ENCODE results near the gene CLP1. TPM values are rescaled to one million over a fixed set of nuclear protein-coding genes. Genes with fewer than 3 reads are reported as not detected.

Gene CLP1
- total and polyA plus RNA-seq, 11 donors: 3.0 to 11.9 (median 8.2) TPM

GRCh38 chr11:57663975-57664374, 6.4 kb downstream of the CLP1 start:
- Histone ChIP-seq H3K36me3 (peaks cover 0 to 42% (median 38%) of the 10 kb centered on the region in 9 donors), H3K4me1 (peaks cover 0 to 12% (median 8%) of the 10 kb centered on the region in 12 donors), H3K4me3 (no peak overlapping the region), H3K9me3 (no peaks in the 10 kb centered on the region), H3K27me3 (no peaks in the 10 kb centered on the region), H3K27ac (no peak overlapping the region)
- no peak for TF ChIP-seq POLR2A (IDR thresholded peaks at IDR 0.05)
- TF ChIP-seq CTCF (IDR thresholded peaks at IDR 0.05): no peak
- ATAC-seq (no peak), DNase-seq (no peak)
- intact Hi-C loops (cut with DNase I): loop anchor here in 2 of 10 donors (10.0 kb wide), 2 partner anchors 81 to 141 kb away; partner anchors contain the start of gene SELENOH (in 1 of the 2)
- WGBS, 4 donors: 81 to 91% (median 87%) methylated on average over 9 of the region's 9 CpGs

GRCh38 chr11:57667117-57667735, 9.7 kb downstream of the CLP1 start:
- H3K27ac ChIP-seq: peak overlapping the region; percentile 96 to 100 (median 98)
- peak; percentile 86 to 95 (median 90) for ATAC-seq
- H3K27me3 ChIP-seq: no peaks in the 10 kb centered on the region
- 0 to 1% (median 0%) methylated on average over 27 to 29 of the region's 29 CpGs for WGBS, 4 donors
- peaks cover 0 to 20% (median 15%) of the 10 kb centered on the region in 9 donors for H3K36me3 ChIP-seq
- DNase-seq: peak; percentile 97 to 99 (median 98)
- H3K4me1 ChIP-seq: peaks cover 7 to 40% (median 20%) of the 10 kb centered on the region in 12 donors
- intact Hi-C loops (cut with DNase I): loop anchor here in 5 of 10 donors (1.0 to 10.0 kb wide), 9 partner anchors 10 to 912 kb away; partner anchors contain the start of genes SELENOH (in 4 of the 5), MED19 (in 3 of the 5), TMX2 (in 3 of the 5) and CLP1 (in 2 of the 5)
- peak overlapping the region; percentile 76 to 99 (median 88) for H3K4me3 ChIP-seq
- H3K9me3 ChIP-seq: no peaks in the 10 kb centered on the region
- TF ChIP-seq CTCF (IDR thresholded peaks at IDR 0.05) (peak in 1 of 12 donors; percentile 12), POLR2A (IDR thresholded peaks at IDR 0.05) (peak in 1 of 2 donors; percentile 26)

- TF ChIP-seq CTCF (IDR thresholded peaks at IDR 0.05) (peak; percentile 27 to 80 (median 56)), POLR2A (IDR thresholded peaks at IDR 0.05) (peak; percentile 3 to 84)
- intact Hi-C loops (cut with DNase I): loop anchor here in 5 of 10 donors (1.0 to 10.0 kb wide), 9 partner anchors 11 to 911 kb away; partner anchors contain the start of genes SELENOH (in 4 of the 5), MED19 (in 3 of the 5), TMX2 (in 3 of the 5) and CLP1 (in 2 of the 5)
- Histone ChIP-seq H3K4me3 (peak within 1 kb of the TSS; percentile 76 to 99 (median 88)), H3K27ac (peak within 1 kb of the TSS; percentile 96 to 100 (median 98)), H3K27me3 (no peaks in the 10 kb centered on the region), H3K9me3 (no peaks in the 10 kb centered on the region), H3K4me1 (peaks cover 7 to 42% (median 20%) of the 10 kb centered on the region in 12 donors), H3K36me3 (peaks cover 0 to 20% (median 15%) of the 10 kb centered on the region in 9 donors)
- DNase-seq (peak; percentile 99 to 100 (median 100)), ATAC-seq (peak; percentile 94 to 97 (median 96))
- 0 to 2% (median 1%) methylated on average over 10 to 96 of the region's 96 CpGs for WGBS, 4 donors
Measured at GRCh38 chr11:57667736-57668433, 10.3 kb downstream of the CLP1 start, which contains the start of gene ZDHHC5. ZDHHC5 (plus strand) TSS chr11:57668114; CDS start chr11:57673091, 4,977 bp downstream.

Measured in heart left ventricle (tissue), 16 donors.